ENCODE results near the gene OR7C1.

OR7C1 gene

GRCh38 chr19:14835011-14835410 lies at the start of gene OR7C1, which contains the start of gene OR7A5:
TSS of gene OR7C1 (minus strand) at chr19:14835185. CDS start at chr19:14800136, 35,049 bp downstream.
TSS of gene OR7A5 (minus strand) at chr19:14835185. CDS start at chr19:14828241, 6,944 bp downstream.
- no peak within 1 kb of the TSS for H3K4me3 Mint-ChIP-seq
- H3K27me3 Mint-ChIP-seq = peaks cover 5% of the 10 kb centered on the region
- intact Hi-C loops (cut with micrococcal nuclease) = no loop called here
- H3K27ac Mint-ChIP-seq = no peak within 1 kb of the TSS
- peaks cover 6% of the 10 kb centered on the region for H3K4me1 Mint-ChIP-seq (ENCODE audit: low read depth)
- no peaks in the 10 kb centered on the region for H3K9me3 Mint-ChIP-seq
- H3K36me3 Mint-ChIP-seq (ENCODE audit: low read depth) = no peaks in the 10 kb centered on the region

- Mint-ChIP-seq H3K4me3 (no peak overlapping the region), H3K27ac (no peak overlapping the region), H3K9me3 (no peaks in the 10 kb centered on the region), H3K4me1 (ENCODE audit: low read depth) (no peaks in the 10 kb centered on the region), H3K36me3 (ENCODE audit: low read depth) (no peaks in the 10 kb centered on the region), H3K27me3 (peaks cover 4% of the 10 kb centered on the region)
- intact Hi-C loops (cut with micrococcal nuclease) = no loop called here
Measured at GRCh38 chr19:14871619-14872230, 36.7 kb upstream of the OR7C1 start.

GRCh38 chr19:14868497-14868896 lies 33.5 kb upstream of the OR7C1 start:
- no peaks in the 10 kb centered on the region for H3K36me3 Mint-ChIP-seq (ENCODE audit: low read depth)
- intact Hi-C loops (cut with micrococcal nuclease) = no loop called here
- peaks cover 4% of the 10 kb centered on the region for H3K27me3 Mint-ChIP-seq
- no peak overlapping the region for H3K4me3 Mint-ChIP-seq
- no peak overlapping the region for H3K27ac Mint-ChIP-seq
- no peaks in the 10 kb centered on the region for H3K9me3 Mint-ChIP-seq
- no peaks in the 10 kb centered on the region for H3K4me1 Mint-ChIP-seq (ENCODE audit: low read depth)

GRCh38 chr19:14848822-14849221 lies 13.8 kb upstream of the OR7C1 start, which contains the start of gene OR7A10:
TSS of gene OR7A10 (minus strand) at chr19:14848922. CDS start at chr19:14841877, 7,045 bp downstream.
- H3K27ac Mint-ChIP-seq = no peak within 1 kb of the TSS
- intact Hi-C loops (cut with micrococcal nuclease) = no loop called here
- no peaks in the 10 kb centered on the region for H3K36me3 Mint-ChIP-seq (ENCODE audit: low read depth)
- no peak within 1 kb of the TSS for H3K4me3 Mint-ChIP-seq
- no peaks in the 10 kb centered on the region for H3K9me3 Mint-ChIP-seq
- H3K4me1 Mint-ChIP-seq (ENCODE audit: low read depth) = no peaks in the 10 kb centered on the region
- H3K27me3 Mint-ChIP-seq = peaks cover 5% of the 10 kb centered on the region

- Mint-ChIP-seq H3K4me3 (no peak overlapping the region), H3K27me3 (peaks cover 3% of the 10 kb centered on the region), H3K4me1 (ENCODE audit: low read depth) (no peaks in the 10 kb centered on the region), H3K36me3 (ENCODE audit: low read depth) (no peaks in the 10 kb centered on the region), H3K9me3 (no peaks in the 10 kb centered on the region), H3K27ac (no peak overlapping the region)
- intact Hi-C loops (cut with micrococcal nuclease) = no loop called here
Measured at GRCh38 chr19:14843578-14843977, 8.6 kb upstream of the OR7C1 start.

GRCh38 chr19:14843169-14843568 lies 8.2 kb upstream of the OR7C1 start:
- intact Hi-C loops (cut with micrococcal nuclease) = no loop called here
- no peaks in the 10 kb centered on the region for H3K36me3 Mint-ChIP-seq (ENCODE audit: low read depth)
- peaks cover 3% of the 10 kb centered on the region for H3K27me3 Mint-ChIP-seq
- no peaks in the 10 kb centered on the region for H3K9me3 Mint-ChIP-seq
- H3K27ac Mint-ChIP-seq = no peak overlapping the region
- H3K4me3 Mint-ChIP-seq = no peak overlapping the region
- no peaks in the 10 kb centered on the region for H3K4me1 Mint-ChIP-seq (ENCODE audit: low read depth)

- H3K27ac Mint-ChIP-seq = no peak overlapping the region
Measured at GRCh38 chr19:14840206-14840605, 5.2 kb upstream of the OR7C1 start.

GRCh38 chr19:14837391-14837790 lies 2.4 kb upstream of the OR7C1 start:
- H3K27me3 Mint-ChIP-seq = peaks cover 5% of the 10 kb centered on the region
- intact Hi-C loops (cut with micrococcal nuclease) = no loop called here
- peaks cover 6% of the 10 kb centered on the region for H3K4me1 Mint-ChIP-seq (ENCODE audit: low read depth)
- no peaks in the 10 kb centered on the region for H3K36me3 Mint-ChIP-seq (ENCODE audit: low read depth)
- H3K9me3 Mint-ChIP-seq = no peaks in the 10 kb centered on the region
- H3K4me3 Mint-ChIP-seq = no peak overlapping the region
- H3K27ac Mint-ChIP-seq = no peak overlapping the region

More at GRCh38 chr19:14840206-14840605, 5.2 kb upstream of the OR7C1 start:
- H3K27me3 Mint-ChIP-seq = peaks cover 5% of the 10 kb centered on the region
- H3K9me3 Mint-ChIP-seq = no peaks in the 10 kb centered on the region
- intact Hi-C loops (cut with micrococcal nuclease) = no loop called here
- no peaks in the 10 kb centered on the region for H3K36me3 Mint-ChIP-seq (ENCODE audit: low read depth)
- H3K4me1 Mint-ChIP-seq (ENCODE audit: low read depth) = peaks cover 6% of the 10 kb centered on the region
- no peak overlapping the region for H3K4me3 Mint-ChIP-seq

GRCh38 chr19:14830702-14831101 lies 4.3 kb downstream of the OR7C1 start:
- H3K4me3 Mint-ChIP-seq = no peak overlapping the region
- H3K27ac Mint-ChIP-seq = no peak overlapping the region
- intact Hi-C loops (cut with micrococcal nuclease) = no loop called here
- H3K27me3 Mint-ChIP-seq = peaks cover 20% of the 10 kb centered on the region
- H3K4me1 Mint-ChIP-seq (ENCODE audit: low read depth) = no peaks in the 10 kb centered on the region
- no peaks in the 10 kb centered on the region for H3K9me3 Mint-ChIP-seq
- H3K36me3 Mint-ChIP-seq (ENCODE audit: low read depth) = no peaks in the 10 kb centered on the region

GRCh38 chr19:14826006-14826405 lies 9.0 kb downstream of the OR7C1 start:
- H3K4me1 Mint-ChIP-seq (ENCODE audit: low read depth) = peaks cover 8% of the 10 kb centered on the region
- no peaks in the 10 kb centered on the region for H3K36me3 Mint-ChIP-seq (ENCODE audit: low read depth)
- H3K27me3 Mint-ChIP-seq = peaks cover 21% of the 10 kb centered on the region
- H3K9me3 Mint-ChIP-seq = no peaks in the 10 kb centered on the region
- intact Hi-C loops (cut with micrococcal nuclease) = no loop called here
- no peak overlapping the region for H3K27ac Mint-ChIP-seq
- no peak overlapping the region for H3K4me3 Mint-ChIP-seq

- Mint-ChIP-seq H3K4me3 (no peak overlapping the region), H3K36me3 (ENCODE audit: low read depth) (no peaks in the 10 kb centered on the region), H3K9me3 (no peaks in the 10 kb centered on the region), H3K4me1 (ENCODE audit: low read depth) (peaks cover 8% of the 10 kb centered on the region), H3K27me3 (peaks cover 10% of the 10 kb centered on the region), H3K27ac (no peak overlapping the region)
- intact Hi-C loops (cut with micrococcal nuclease) = no loop called here
Measured at GRCh38 chr19:14821937-14822336, 13.0 kb downstream of the OR7C1 start.

- Mint-ChIP-seq H3K36me3 (ENCODE audit: low read depth) (no peaks in the 10 kb centered on the region), H3K9me3 (no peaks in the 10 kb centered on the region), H3K4me3 (no peak overlapping the region), H3K4me1 (ENCODE audit: low read depth) (peaks cover 8% of the 10 kb centered on the region), H3K27ac (no peak overlapping the region), H3K27me3 (peaks cover 2% of the 10 kb centered on the region)
- intact Hi-C loops (cut with micrococcal nuclease) = no loop called here
Measured at GRCh38 chr19:14818588-14818987, 16.4 kb downstream of the OR7C1 start.

GRCh38 chr19:14817052-14817451 lies 17.9 kb downstream of the OR7C1 start:
- Mint-ChIP-seq H3K36me3 (ENCODE audit: low read depth) (no peaks in the 10 kb centered on the region), H3K9me3 (no peaks in the 10 kb centered on the region), H3K27ac (no peak overlapping the region), H3K27me3 (no peaks in the 10 kb centered on the region), H3K4me1 (ENCODE audit: low read depth) (peaks cover 7% of the 10 kb centered on the region), H3K4me3 (no peak overlapping the region)
- intact Hi-C loops (cut with micrococcal nuclease) = no loop called here

- intact Hi-C loops (cut with micrococcal nuclease) = no loop called here
- H3K36me3 Mint-ChIP-seq (ENCODE audit: low read depth) = no peaks in the 10 kb centered on the region
- H3K9me3 Mint-ChIP-seq = no peaks in the 10 kb centered on the region
- no peaks in the 10 kb centered on the region for H3K27me3 Mint-ChIP-seq
- H3K27ac Mint-ChIP-seq = no peak overlapping the region
- H3K4me1 Mint-ChIP-seq (ENCODE audit: low read depth) = no peaks in the 10 kb centered on the region
- no peak overlapping the region for H3K4me3 Mint-ChIP-seq
Measured at GRCh38 chr19:14814982-14815652, 19.9 kb downstream of the OR7C1 start.
